H1 (cell line): ENCODE data around the gene FRMD5. TPM values are rescaled to one million over a fixed set of nuclear protein-coding genes. Genes with fewer than 3 reads are reported as not detected.

Experiments used
- E2F6 ChIP-seq: IDR thresholded peaks from 2 replicates; pipeline ENCODE4 v1.6.1; 2012; ENCODE audit warnings: inconsistent platforms
- polyA plus RNA-seq, 7 experiments: library from polyadenylated mRNA; depleted of rRNA in 3 of 7; stranded (reverse) in 5 of 7; unstranded in 2 of 7; fragments of >200 nt in 5 of 7; fragments of 200-250 nt in 2 of 7; gene quantifications; 1 replicate in 5 of 7; 2 replicates in 1 of 7; 4 replicates in 1 of 7; pipeline versions ENCODE4 v1.2.1 to v1.2.3, GENCODE V29; 2011 to 2013; ENCODE audit warnings: missing spikeins in 2 of 7, mixed read lengths in 2 of 7
- total RNA-seq: library from RNA; stranded (reverse); fragmentation: NEBNext Ultra II Directional; extraction: Animal tissue kit (Norgen Biotek cat#: 25700); gene quantifications from 2 replicates; pipeline ENCODE4 v1.2.1, GENCODE V29; 2021

The FRMD5 gene
- total and polyA plus RNA-seq, 2 of the 8 experiments (the other 6 are each of a cell fraction or from before 2014, with no cell fraction given), result 10.1 to 12.6 TPM

GRCh38 chr15:43854801-43855200, 340.3 kb downstream of the FRMD5 start (continued):
- no peak for TF ChIP-seq E2F6
- TF ChIP-seq, all 59 proteins: peak for 0
